Epidermal melanocyte (primary cell): Measurements from ENCODE around the gene ADH1C.

Experiments
- DNase-seq: peaks from one replicate; pipeline ENCODE4 v3.0.0; 2011; ENCODE audit warnings: low spot score; ENCODE audit not compliant: insufficient read length

The ADH1C gene

DNA sequence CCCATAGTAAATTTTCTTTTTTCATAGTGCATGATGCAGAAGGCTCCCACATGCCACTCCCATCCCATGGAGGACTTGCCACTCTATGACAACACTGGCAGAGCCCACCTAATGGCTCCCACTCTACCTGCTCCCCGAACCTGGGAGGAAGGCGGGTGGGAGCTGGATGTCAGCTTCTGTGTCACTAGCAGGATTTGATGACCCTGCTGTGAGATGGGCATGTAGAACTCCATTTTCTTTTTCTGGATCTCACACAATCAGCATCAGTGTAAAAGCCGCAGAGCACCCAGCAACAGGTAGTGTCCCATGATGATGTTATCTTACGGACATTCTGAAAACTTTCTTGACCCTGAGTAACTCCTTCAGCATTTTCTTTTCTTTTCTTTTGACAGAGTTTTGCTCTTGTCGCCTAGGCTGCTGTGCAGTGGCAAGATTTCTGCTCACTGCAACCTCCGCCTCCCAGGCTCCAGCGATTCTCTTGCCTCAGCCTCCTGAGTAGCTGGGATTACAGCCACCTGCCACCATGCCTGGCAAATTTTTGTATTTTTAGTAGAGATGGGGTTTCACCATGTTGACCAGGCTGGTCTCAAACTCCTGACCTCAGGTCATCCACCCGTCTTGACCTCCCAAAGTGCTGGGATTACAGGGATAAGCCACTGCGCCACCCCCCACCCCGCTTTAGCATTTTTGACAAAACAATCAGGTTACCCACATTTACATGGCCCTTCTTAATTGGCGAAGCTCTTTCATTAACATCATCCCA, 46.7 kb downstream of the ADH1C start:
- DNase-seq: no peak

DNA sequence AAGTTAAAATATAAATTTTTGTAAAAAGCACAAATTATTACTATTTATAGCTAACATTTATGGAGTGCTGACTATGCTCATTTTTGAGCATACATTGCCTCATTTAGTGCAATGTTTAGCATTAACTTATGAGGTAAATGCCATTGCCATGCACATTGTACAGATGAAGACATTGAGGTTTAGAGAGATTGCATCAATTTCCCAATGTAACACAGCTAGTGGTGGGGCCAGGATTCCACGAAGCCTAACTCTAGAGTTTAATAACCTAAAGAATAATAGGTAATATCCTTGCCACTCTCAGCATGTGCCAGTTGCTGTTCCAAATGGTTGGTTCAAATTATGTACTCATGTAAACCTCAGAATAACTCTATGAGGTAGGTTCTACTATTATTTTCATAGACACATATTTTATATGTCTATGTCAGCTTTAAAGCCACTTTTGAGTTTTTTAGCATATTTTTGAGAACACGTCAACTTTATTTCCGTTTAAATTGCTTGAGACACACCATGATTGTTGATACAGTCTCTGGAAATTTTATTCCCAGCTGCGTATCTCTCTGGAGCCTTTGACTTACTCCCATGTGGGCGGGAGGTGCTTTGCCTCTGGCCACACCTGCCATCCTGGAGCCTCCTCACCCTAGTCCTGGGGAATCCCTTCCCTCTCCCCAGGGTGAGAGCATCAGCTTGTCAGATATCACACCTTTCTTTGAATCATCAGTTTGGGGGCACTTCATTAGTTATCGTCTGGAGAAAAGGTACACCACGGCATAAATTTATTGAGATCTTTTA, 51.0 kb downstream of the ADH1C start:
- no peak for DNase-seq

DNA sequence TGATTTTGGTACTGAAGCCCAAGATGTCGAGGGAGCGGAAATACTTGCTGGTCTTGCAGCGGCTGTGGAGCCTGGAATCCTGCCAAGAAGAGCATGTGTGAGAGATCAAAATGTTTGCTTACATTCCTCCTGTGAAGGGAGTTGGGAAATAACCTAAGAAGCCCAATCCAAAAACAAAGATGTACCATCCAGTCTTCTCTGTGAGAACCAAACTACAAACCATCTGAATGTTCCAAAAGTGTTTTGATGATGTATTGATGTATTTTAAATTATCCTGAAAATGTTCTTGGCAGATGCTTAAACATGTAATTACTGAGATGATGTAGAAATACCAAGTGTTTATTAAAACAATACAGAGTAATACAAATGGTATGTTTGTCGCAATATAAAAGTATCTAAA, 51.6 kb downstream of the ADH1C start:
- peak; percentile 56 for DNase-seq

DNA sequence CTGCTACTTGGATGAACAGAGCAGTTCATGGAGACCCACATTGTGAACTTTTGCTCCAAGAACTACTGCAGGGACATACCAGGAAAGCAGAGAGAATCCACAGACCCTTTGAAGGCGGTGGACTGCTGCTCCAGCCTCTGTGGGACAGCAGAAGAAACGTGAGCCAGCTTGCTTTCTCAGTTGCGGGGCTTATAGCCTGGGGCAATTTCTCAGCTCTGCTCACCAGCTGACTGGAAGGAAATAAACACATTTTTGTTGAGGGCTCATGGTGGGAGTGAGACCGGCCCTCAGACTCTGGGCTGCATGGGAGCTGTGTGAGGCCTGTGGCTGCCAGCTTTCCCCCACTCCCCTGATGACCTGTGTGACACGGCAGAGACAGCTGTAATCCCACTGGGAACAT, 59.2 kb downstream of the ADH1C start:
- DNase-seq: no peak

DNA sequence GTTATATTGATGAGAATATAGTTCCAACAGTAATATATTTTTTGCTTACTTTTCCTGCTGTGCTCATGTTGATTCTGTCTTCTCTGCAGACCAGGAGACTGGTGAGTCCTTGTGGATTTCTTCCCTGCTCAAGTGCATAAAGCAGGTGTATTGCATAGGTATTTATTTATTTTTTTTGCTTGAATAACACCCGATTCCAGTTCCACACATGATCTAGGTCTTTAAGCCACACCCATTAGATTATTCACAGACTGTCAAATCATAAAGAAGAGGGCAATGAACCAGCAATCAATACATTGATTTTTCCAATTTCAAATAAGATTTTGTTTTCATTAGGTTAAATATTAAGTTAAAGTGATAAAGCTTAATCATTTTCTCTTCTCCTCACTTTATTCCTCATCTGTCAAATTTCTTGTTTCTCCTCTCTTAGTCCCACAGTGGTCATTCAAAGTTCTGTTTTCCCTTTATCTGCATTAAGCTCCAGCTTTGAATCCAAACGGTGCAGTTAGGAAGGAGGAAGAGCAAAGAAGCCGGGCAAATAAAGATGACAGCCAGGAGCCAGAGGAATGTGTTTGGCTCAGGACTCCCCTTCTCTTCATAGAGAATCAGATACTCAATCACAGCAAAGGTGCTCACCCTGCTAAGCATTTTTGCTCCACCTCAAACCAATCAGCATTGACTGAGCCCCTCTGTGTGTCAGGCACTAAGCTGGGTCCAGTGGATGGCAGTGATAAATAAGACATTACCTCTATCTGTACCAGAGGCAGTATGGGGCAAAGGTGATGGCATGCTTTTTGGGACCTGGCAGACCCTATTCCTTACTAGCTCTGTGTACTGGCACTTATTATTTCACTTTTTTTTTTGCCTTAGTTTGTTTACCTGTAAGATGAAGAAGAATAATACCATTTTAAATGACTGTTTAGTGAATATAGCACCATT, 61.4 kb downstream of the ADH1C start, which contains the start of gene ADH1A:
ADH1A (minus strand) TSS at position 138 of the 939 bp plus-strand sequence; CDS start at position 67, 71 bp downstream.
- DNase-seq: no peak
